ENCODE results near the gene SERPINA9. TPM values are rescaled to one million over a fixed set of nuclear protein-coding genes. Genes with fewer than 3 reads are reported as not detected.
"Not testable (repeated sequence)": the region's sequence is repeated elsewhere in the genome, so short reads cannot be mapped to it uniquely, and the experiment has no call there.

Gene SERPINA9
- total RNA-seq, 1 donor from 2014 or later = not detected

DNA sequence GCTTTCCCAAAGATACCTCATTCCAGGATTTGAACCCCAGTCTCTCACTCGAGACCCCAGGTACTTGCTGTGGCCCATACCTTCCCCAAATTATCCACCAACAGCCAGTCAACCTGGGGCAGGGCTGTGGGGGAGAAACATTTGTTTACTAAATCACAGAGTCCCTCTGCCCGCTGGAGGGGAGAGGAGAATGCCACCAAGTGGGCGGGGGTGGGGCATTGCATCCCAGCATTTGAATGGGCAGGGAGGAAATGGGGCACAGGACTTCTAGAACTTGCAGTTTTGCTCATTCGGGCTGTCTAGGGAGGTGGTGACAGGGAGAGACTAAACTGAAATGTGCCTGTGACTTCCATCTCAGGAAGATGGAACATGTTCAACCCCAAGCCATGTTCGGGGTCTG lies 10.9 kb upstream of the SERPINA9 start:
- intact Hi-C loops (cut with micrococcal nuclease) = loop anchor here (1.0 kb wide), 3 partner anchors 53 to 132 kb away; no protein-coding TSS in a partner anchor

DNA sequence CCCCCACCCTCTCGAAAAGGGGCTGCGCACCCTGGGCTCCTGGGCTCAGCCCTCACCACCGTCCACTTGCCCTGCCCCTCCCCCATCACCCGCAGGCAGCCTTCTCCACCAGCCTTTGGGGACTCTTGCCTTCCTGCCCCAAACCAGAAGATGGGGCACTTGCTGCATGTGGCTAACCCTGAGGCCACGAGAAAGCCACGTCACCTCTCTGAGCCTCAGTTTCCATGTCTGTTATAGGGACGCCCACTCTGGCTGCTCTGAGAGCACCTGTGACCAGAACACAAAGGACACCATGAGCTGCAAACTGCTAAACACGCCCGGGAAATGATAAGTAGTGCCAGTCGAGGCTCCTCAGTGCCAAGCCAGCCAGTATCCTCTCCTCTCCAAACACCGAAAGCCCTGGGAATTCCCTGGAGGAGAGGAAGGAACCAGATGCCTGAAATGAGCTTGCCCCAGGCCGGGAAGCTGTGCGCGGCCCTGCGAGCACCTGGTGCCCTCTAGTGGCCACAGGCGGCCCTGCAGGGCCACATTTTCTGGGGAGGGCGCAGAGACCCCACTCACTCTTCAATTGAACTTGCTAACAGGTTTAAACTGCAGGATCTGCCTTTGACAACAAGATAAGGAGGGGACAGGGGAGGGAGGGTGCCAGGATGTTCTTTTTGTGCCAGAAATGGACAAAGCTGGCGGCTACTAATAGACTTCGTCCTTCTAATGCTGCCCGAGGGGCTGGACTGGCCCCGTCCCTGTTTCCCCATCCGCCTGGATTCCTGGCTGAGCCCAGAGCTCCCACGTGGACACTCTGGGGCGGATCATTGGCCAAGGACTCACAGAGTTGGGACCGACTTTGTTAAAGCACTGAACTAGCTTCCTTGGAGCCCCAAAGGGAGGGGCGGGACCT lies 10.2 kb upstream of the SERPINA9 start:
- intact Hi-C loops (cut with micrococcal nuclease) = loop anchor here (1.0 kb wide), 3 partner anchors 52 to 131 kb away; no protein-coding TSS in a partner anchor

DNA sequence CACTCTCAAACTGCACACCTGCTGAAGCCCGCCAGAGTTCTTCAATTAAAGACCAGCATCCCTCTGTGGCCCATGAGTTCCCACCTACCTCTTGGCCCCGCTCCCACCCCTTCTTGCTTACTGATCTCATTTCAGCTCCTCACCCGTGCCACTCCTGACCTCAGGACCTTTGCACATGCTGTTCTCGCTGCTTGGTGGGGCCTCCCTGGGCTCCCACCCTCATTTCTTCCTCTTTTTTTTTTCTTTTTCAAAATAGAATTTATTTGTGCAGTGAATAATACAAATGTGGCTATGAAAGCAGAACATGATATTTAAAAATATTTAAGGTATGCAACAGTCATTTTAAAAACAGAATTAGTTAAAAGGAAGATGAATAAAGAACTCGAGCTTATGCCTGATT lies 8.5 kb upstream of the SERPINA9 start:
- intact Hi-C loops (cut with micrococcal nuclease) = no loop called here

DNA sequence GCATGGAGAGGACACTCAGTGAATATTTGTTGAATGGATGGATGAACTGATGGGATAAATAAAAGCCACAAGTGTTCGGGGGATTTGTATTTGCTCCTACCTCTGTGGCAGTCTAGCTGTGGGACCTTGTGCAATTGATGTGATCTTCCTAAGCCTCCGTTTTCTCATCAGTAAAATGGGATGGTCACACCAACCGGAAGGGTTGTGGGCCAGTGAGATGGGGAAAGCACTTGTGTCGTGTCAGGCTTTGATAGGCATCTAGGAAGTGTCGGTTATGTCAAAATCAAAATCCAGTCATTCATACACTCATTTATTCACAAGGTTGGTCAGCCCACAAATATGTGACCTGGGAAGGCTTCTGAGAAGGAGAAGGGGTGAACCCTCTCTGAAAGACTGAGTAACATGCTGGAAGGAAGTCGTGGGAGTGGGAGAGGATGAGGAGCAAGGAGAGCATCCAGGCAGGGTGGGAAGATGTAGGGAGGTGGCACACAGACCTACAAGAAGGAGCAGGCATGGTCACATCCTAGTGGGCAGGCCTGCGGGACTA lies 7.8 kb upstream of the SERPINA9 start:
- intact Hi-C loops (cut with micrococcal nuclease) = no loop called here

DNA sequence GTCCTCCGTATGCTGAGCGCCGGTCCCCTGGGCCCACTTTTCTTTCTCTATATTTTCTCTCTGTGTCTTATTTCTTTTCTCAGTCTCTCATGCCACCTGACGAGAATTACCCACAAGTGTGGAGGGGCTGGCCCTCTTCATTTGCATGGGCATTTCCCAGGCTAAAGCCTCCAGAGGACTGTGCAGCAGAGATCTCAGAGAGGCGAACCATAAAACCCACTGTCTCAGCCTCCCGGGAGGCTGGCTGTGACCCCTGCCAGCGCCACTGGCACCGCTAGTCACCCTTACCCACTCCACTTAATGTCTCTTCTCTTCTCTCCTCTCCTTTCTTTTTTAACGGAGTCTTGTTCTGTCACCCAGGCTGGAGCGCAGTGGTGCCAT lies 7.1 kb upstream of the SERPINA9 start:
- intact Hi-C loops (cut with micrococcal nuclease) = no loop called here

DNA sequence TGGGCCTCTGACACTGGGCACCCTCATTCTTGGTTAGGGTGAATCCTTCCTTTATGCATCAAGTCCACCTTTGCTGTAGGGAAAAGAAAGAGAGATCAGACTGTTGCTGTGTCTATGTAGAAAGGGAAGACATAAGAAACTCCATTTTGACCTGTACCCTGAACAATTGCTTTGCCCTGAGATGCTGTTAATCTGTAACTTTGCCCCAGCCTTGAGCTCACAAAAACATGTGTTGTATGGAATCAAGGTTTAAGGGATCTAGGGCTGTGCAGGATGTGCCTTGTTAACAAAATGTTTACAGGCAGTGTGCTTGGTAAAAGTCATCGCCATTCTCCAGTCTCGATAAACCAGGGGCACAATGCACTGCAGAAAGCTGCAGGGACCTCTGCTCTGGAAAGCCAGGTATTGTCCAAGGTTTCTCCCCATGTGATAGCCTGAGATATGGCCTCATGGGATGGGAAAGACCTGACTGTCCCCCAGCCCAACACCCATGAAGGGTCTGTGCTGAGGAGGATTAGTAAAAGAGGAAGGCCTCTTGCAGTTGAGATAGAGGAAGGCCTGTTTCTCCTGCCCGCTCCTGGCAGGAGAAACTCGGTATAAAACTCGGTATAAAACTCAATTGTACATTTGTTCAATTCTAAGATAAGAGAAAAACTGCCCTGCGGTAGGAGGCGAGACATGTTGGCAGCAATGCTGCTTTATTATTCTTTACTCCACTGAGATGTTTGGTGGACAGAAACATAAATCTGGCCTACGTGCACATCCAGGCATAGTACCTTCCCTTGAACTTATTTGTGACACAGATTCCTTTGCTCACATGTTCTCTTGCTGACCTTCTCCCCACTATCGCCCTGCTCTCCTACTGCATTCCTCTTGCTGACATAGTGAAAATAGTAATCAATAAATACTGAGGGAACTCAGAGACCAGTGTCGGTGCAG lies 6.4 kb upstream of the SERPINA9 start:
- intact Hi-C loops (cut with micrococcal nuclease) = not testable (repeated sequence)

DNA sequence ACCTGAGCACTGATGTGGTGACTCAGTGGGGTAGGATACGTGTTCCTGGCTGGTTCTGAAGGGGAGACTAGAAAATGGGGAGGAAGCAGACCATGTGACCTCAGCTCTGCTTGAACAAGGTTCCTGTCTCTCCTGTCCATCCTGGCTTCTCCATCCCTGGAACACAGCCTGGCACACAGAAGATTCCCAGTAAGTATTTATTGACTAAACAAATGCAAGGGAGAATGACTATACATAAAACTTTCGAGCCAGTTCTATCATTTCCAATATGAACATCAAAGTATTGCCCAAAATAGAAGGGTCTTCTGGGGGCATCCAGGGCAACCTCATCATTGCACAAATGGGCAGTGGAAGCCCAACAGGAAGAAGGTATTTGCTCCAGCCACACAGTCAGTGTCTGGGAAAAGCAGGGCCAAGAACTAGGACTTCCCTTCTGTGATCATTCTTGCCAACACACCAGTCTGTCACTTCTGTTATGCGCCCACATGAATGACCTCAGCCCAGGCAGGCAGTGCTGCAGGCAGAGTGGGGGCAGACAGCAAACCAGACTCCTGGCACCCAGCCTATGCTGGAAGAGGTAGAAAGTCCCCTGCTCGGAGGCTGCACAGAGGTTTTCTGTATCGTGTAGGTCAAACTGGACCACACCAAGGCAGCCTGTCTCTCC lies 5.6 kb upstream of the SERPINA9 start:
- intact Hi-C loops (cut with micrococcal nuclease) = no loop called here

DNA sequence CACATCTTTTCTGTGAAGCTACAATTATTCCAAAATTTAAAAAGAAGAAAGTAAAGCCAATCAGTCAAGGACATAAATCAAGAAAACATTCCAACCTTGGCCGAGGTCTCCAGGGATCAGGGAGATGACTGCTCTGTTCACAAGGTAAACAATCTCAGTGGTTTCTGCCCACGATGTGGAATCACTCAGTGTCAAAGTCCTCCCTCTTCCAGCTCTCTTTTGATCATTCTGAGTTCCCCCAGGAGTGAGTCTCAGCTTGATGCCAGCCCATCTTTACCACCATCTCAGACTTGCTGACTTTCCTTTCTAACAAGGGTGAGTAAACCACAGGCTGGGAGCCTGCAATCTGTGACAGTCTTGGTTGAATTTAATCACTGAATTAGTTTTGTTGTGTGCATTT lies 4.8 kb upstream of the SERPINA9 start:
- intact Hi-C loops (cut with micrococcal nuclease) = no loop called here

DNA sequence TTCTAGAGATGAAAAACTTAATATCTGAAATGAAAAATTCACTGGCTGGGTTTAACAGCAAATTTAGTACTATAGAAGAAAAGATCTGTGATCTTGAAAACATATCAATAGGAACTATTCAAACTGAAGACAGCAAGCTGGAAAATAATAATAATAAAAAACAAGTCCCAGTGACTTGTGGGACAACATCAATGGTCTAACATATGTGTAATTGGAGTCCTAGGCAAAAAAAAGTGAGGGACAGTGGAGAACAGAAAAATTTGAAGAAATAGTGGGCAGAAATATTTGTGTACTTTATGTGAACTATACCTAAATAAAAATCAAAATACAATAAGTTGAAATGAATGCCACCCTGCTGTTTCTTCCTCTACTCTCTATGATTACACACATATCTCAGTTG lies 2.4 kb upstream of the SERPINA9 start:
- intact Hi-C loops (cut with micrococcal nuclease) = no loop called here

DNA sequence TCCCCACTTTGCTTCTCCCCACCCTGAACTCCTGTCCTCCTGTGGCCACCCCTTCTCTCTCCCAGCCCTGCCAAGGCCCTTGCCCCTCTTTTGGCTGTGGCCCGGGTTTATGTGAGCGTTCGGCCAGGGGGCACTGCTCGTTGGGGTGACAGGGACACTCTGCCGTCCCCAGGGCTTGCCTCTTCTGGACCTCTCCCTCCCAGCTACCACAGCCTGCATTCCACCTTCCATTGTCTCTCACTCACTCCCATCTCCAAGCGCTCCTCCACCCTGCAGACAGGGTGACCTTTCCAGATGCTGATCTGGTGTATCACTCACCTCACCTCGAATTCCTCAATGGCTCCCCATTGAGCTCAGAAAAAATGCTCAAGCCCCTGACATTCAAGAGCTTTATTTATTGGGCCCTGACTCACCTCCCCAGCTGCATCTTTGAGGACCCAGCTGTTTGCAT lies 1.4 kb downstream of the SERPINA9 start:
- intact Hi-C loops (cut with micrococcal nuclease) = no loop called here

DNA sequence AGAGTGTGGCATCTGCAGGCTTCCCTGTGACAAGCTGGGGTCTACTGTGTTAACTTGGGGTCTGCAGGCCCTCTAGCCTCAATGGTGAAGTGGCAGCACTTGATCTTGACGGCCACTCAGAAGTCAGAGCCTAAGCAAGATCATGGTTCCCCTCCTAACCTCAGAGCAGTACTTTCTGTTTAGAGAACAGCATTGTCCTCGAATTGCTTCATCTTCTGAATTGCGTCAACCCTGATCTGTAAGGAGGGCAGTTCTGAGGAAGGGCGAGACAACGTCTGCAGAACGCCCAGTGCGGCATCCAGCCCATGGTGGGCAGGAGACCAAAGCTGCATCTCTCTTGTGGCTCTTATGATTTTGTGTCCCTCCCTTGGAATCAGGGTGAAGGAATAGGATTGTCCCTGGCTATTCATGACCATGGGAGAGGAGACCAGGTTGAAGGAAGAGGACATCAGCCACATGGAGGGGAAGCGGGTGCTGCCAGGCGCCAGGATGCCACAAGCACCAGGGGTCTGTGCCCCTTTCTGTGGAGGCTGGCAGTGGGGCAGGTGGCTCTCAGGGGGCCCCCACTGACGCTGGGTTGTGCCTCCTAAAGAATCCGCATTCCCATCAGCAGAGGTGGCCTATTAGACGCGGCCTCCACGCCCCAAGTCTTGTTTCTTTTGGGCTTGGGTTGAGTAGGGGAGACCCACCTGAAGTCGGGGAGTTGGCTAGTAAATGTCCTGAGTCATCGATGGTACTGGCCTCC lies 2.2 kb downstream of the SERPINA9 start:
- intact Hi-C loops (cut with micrococcal nuclease) = no loop called here

DNA sequence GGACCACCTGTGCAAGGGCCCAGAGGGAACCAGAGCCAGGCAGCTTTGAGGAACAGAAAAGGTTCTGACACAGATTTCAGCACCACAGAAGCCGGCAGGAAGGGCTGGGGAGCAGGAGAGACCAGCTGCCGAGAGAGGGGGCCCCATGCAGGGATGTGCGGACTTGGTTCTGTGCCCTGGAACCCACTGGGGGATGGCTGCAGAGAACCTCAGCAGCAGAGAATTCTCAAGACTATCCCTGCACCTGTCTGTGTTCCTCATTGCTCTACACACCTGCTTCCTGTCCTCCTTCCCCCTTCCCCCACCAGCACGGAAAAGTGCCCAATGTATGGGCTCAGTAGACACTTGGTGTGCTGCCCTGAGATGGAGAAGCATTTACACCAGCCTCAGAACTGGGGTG lies 3.2 kb downstream of the SERPINA9 start:
- intact Hi-C loops (cut with micrococcal nuclease) = no loop called here

DNA sequence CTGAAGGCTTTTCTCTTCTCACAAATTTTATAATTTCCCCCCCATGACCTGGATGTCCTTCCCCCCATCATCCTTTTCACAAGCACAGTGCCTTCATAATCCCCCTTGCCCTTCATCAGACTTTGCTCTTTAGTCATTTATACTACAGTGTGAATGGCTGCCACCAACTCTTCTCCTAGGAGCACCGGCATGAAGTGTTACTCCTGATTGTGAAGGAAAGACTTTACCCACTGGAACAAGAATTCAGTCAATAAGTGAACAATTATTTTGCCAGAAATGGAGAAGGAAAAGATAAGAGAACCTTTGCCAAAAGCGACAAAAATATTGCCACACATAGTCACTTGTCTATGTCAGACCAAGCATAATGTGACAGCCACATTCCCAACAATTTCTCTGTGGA lies 5.0 kb downstream of the SERPINA9 start:
- intact Hi-C loops (cut with micrococcal nuclease) = no loop called here

DNA sequence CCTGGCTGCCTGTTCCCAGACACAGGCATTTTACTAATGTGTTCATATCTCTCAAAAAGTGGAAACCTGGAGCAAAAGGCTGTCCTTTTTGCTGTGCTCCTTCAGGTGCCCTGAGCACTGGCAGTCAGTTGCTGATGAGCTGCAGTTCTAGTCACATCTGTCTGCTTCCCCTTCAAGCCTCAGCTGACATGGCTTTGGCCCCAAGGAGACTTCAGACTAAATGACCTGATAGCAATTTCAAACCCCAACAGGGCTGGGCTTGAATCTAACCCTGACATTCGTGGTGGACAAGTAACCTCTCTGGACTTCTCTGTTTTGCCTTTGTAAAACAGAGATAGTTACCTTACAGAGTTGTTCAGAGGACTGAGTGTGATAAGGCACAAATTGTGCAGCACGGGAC lies 5.7 kb downstream of the SERPINA9 start:
- intact Hi-C loops (cut with micrococcal nuclease) = no loop called here

DNA sequence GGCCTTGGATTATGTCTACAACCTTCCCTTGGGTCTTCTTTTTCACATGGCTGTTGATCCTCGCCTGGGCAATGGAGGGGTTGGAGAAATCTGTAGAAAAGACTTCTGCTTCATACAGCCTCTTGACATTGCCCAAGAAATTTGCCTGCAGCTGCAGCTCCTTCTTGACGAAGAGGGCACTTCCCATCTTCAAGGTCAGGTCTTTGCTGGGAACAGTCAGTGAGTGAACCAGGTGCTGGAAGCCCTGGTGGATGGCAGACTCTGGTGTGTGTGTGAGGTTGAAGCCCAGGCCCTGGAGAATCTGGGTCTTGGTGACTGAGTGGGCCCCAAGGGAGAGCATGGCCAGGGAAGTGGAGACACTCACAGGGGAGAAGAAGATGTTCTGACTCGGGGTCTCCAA lies 6.7 kb downstream of the SERPINA9 start:
- intact Hi-C loops (cut with micrococcal nuclease) = no loop called here

DNA sequence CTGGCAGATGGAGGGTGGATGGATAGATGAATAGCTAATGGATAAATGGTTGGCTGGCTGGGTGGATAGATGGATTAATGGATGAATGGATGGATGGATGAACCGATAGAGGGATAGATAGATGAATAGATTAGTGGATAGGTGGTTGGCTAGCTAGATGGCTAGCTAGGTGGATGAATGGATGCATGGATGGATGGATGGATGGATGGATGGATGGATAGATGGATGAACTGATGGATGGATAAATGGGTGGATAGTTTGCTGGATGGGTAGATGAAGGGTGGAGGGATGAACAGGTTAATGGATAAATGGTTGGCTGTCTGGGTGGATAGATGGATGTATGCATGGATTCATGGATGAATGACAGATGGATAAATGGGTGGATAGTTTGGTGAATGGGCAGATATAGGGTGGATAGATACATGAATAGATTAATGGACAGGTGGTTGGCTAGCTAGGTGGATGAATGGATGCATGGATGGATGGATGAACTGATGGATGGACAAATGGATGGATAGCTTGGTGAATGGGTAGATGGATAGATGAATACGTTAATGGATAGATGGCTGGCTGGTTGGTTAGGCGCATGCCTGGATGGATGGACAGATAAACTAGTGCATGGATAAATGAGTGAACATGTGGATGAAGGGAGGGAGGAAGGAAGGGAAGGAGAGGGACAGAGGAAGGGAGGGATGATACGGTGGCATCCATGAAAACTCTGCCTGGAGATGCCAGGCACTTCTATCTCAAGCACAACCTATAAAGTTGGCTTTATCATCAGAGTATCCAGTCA lies 8.1 kb downstream of the SERPINA9 start:
- intact Hi-C loops (cut with micrococcal nuclease) = no loop called here

DNA sequence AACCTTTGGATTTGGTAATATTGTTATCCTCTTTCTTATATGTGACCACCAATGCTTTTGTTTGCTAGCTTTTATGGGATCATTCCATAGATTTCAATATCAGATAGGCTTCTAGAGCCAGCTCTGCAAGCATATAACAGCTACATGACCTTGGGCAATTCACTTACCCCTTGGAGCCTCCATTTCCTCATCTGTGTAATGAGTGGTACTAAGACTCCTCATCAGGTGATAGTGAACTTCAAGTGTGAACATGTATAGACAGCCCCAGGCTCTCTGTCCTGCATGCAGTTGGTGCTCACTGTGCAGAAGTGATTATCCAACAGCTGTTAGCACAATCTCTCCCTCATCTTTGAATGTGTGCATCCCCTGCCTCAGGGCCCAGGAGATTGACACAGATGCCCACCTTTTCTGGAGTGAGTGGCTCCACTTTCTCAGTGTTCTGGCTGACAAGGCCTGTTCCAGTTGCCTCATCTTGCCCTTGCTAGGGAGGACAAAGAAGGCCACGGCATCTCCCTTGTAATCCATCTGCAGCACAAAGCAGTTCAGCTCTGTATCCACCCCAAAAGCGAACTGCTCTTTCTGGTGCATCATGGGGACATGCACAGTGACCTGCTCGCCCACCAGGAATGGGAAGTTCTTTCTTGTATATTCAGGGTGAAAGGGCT lies 9.2 kb downstream of the SERPINA9 start:
- intact Hi-C loops (cut with micrococcal nuclease) = no loop called here

DNA sequence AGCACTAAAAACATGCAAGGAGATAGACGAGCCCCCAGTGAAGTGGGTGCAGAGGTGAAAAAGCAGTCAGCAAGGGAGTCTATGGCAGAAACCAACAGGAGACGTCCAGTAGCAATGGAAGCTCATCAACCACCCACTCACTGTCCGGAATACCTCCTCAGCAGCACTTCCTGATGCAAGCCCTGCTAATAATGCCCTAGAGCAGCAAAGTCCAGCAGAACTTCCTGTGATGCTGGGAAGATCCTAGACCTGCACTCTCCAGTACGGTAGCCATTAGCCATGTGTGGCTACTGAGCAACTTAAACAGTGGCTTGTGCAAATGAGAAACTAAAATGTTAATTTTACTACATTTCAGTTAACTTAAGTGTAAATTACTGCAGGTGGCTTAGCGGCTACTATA lies 11.0 kb downstream of the SERPINA9 start:
- intact Hi-C loops (cut with micrococcal nuclease) = no loop called here

DNA sequence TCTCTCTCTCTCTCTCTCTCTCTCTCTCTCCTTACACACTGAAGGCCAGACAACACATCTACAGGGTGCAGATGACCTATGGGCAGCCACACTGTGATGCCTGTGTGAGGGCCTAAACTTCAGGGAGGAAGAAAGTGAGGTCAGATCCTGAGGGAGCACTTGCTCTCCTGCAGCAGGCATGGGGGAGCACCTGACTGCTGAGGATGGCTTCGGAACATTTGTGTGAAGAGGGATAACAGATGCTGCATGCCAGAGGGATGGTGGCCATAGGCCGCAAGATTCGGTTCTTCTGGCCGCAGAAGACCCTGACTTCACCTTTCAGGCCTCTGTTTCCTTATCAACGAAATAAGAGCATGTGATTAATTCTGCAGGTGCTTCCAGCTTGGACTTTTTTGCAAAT lies 11.7 kb downstream of the SERPINA9 start:
- intact Hi-C loops (cut with micrococcal nuclease) = no loop called here

All from T-helper 1 cell treated with Interleukin-12 subunit alpha and Interleukin-12 subunit beta and Interleukin-4 antibody, amounts not matched to agents 30 ng/mL and 1 ng/mL, for 36 hours (primary cell).